HTERT RPE-1 (cell line): ENCODE measurements around the gene LINC00237.

Experiments
- in situ Hi-C: fragments of 300-500 bp; cut with MboI; formaldehyde crosslinking; loops from 4 replicates; pipeline ENCODE4 v1.14.3; 2020; ENCODE audit warnings: low sequenced_read_pairs

LINC00237 gene

DNA sequence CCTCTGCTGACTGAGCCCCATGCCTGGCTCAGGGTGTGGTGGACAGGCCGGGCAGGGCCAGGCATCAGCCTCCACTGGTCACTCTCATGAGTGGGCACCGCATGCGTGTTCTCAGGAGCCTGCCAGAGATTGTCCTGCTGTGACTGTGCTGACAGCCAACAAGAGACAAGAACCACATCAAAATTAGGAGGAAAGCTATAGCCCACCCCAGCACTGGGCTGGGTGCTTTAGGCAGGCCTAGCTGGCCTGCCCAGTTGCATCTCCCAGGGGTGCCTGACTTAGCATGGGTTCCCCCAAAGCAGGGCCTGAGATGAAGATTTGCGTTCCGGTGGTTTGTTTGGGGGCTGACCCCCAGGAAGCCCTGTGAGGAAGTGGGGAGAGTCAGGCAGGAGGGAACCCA is 53.9 kb downstream of the LINC00237 start:
- in situ Hi-C loops = no loop called here

DNA sequence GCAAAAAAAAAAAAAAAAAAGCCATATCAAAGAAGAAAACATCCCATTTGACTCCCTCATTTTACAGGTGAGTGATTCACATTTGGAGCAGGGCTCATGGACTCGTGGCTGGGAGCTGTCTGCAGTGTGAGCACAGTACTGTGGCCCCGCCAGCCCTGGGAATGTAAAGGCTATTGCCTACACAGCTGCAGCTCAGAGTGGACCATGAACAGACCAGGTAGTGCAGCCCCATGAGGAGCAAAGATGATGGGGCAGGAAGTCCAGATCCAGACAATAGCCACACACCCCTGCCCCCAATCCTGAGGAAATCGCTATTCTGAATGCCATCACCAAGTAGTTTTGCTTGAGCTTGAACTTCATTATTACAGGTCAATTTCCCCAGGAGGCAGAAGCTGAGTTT is 55.4 kb downstream of the LINC00237 start:
- in situ Hi-C loops = no loop called here

DNA sequence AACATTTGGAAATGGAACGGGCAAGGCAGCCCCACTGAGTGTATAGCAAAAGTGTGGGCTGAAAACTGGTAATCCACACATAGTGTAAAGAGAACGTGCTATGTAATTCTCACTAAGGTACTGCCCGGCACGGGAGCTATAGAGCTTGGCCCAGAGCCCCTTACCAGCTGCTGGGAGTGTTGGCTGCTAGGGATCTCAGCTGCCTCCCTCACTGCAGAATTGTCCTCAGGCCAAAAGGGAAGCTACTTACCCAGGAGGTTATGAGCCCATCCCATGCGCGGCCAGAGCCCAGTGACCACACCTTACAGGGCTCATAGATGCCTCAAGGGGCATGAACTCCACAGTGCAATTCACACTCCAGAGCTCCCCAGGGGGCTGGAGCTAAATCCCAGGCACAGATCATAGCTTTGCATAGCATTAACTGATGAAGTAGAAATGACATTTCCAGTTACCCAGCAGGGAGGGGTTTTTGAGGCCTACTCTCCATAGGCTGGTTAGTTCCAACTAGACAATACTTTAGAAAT is 56.8 kb downstream of the LINC00237 start:
- in situ Hi-C loops = no loop called here

DNA sequence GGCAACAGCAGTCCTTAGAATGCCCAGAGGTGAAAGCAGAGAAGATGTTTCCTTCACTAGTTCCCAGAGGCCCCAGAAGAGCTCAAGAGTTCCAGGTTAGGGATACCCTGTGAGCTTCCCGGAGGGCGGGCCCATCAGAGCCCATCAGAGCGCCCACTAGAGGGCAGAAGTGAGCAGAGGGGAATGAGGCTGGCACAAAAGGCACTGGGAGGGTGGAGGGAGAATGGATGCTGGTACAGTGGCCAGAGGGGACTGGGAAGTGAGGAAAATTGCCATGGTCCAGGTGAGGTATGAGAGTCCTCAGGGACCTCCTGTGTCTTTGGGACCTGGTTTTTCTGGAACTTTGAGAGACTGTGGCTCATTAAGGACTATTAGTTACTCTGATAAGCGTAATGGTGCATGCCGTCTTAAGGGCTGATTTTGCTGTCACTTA is 57.3 kb downstream of the LINC00237 start:
- in situ Hi-C loops = no loop called here

DNA sequence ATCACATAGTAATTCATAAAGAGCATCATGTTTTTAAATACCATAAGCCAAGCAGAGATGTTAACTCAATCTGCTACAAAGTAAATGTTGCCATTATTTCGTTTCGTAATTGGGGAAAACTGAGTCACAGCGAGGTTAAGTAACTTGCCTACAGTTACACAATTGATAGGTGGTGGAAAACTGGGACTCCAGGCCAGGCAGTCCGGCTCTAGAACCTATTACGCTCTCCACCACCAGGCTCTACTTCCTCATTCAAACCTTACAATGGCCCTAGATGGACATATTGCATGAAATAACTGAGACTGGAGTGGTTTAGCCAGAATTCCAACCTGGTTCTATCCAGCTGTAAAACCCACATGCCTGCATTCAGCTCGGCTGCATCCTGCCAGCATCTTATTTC is 58.2 kb downstream of the LINC00237 start:
- in situ Hi-C loops = no loop called here

DNA sequence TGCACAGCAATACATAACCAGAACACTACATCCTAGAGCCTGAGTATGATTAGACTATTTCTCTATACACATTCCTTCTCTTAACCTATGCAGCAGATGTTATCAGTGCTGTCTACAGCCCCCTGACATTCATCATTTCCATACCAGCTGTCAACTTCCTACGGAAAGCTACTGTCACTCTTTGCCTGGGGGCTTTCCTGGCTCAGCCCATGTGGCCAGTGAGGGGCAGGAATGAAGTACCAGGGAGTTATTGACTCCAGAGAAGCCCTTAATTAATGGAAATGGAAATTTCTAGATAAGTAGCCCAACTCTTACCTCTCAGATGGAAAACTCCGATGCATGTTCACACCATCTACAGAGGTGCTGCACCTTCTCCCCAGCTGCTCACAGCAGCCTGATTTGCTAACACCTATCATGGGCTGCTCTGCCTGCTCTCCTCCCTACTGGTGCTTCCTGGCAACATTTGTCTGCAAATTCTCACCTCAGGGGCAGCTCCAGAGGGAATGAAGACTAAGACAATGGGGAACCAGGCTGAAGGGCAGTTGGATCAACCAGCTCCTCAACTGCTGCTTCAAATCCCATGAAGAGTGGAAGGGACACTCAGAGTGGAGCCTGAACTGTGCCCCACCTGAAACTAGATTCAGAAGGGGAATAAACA is 59.6 kb downstream of the LINC00237 start:
- in situ Hi-C loops = no loop called here
